ENCODE measurements around the gene NCBP3.

DNA sequence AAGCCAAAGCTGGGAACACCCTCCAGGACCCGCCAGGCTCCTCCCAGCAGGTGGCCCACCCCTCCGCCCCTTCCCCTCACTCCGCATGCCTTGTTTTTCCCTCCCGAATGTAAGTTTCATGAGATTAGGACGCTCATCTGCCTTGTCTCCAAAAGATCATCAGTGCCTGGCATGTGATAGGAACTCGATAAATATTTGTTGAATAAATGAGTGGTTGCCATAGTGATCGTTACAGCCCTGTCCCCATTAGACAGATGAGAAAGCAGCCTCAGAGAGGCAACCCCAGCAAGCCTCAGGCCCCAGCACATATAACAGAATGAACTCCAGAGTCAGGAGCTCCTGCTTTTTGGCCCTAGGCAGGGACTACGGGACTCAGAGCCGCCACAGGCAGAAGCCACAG lies 41.8 kb upstream of the NCBP3 start:
- TF ChIP-seq CTCF (IDR thresholded peaks at IDR 0.05; ENCODE audit: low read length) (no peak), EZH2 (IDR thresholded peaks at IDR 0.05; ENCODE audit: borderline replicate concordance, low read length) (no peak)

Measured in OCI-LY1 (cell line).